ENCODE data around the gene GJD4.

DNA sequence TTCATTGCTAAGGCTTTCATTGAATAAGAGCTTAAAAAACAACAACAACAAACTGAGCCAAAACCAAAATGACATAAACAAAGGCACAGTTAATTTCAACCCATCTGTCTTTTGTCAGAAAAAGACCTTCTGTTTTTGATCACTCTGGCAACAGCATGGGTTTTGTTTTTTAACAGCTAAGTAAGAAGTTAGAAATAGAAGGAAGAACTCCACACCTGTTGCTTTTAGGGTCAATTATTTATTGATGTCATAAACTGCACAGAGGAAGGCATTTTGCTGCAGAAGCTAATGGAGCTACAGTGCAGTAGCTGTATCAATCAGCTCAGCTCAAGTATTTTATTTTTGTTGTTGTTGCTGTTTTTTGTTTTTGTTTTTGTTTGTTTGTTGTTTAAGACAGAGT, 16.3 kb upstream of the GJD4 start:
- TF ChIP-seq, protein P1, sequence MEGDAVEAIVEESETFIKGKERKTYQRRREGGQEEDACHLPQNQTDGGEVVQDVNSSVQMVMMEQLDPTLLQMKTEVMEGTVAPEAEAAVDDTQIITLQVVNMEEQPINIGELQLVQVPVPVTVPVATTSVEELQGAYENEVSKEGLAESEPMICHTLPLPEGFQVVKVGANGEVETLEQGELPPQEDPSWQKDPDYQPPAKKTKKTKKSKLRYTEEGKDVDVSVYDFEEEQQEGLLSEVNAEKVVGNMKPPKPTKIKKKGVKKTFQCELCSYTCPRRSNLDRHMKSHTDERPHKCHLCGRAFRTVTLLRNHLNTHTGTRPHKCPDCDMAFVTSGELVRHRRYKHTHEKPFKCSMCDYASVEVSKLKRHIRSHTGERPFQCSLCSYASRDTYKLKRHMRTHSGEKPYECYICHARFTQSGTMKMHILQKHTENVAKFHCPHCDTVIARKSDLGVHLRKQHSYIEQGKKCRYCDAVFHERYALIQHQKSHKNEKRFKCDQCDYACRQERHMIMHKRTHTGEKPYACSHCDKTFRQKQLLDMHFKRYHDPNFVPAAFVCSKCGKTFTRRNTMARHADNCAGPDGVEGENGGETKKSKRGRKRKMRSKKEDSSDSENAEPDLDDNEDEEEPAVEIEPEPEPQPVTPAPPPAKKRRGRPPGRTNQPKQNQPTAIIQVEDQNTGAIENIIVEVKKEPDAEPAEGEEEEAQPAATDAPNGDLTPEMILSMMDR (conservative IDR thresholded peaks at IDR 0.05; ENCODE audit: low read depth in 2 of 2) = no peak
- no peak for TF ChIP-seq CREB1 (CRISPR knock-in tag; IDR thresholded peaks at IDR 0.05; ENCODE audit: low read depth)
- no peak for TF ChIP-seq POLR2AphosphoS5 (IDR thresholded peaks at IDR 0.05; ENCODE audit: low read depth)
- TF ChIP-seq JUNB (IDR thresholded peaks at IDR 0.05; ENCODE audit: unreplicated experiment) = no peak
- TF ChIP-seq EZH2 (IDR thresholded peaks at IDR 0.05; ENCODE audit: low read depth, unreplicated experiment) = no peak
- TF ChIP-seq, protein P2, sequence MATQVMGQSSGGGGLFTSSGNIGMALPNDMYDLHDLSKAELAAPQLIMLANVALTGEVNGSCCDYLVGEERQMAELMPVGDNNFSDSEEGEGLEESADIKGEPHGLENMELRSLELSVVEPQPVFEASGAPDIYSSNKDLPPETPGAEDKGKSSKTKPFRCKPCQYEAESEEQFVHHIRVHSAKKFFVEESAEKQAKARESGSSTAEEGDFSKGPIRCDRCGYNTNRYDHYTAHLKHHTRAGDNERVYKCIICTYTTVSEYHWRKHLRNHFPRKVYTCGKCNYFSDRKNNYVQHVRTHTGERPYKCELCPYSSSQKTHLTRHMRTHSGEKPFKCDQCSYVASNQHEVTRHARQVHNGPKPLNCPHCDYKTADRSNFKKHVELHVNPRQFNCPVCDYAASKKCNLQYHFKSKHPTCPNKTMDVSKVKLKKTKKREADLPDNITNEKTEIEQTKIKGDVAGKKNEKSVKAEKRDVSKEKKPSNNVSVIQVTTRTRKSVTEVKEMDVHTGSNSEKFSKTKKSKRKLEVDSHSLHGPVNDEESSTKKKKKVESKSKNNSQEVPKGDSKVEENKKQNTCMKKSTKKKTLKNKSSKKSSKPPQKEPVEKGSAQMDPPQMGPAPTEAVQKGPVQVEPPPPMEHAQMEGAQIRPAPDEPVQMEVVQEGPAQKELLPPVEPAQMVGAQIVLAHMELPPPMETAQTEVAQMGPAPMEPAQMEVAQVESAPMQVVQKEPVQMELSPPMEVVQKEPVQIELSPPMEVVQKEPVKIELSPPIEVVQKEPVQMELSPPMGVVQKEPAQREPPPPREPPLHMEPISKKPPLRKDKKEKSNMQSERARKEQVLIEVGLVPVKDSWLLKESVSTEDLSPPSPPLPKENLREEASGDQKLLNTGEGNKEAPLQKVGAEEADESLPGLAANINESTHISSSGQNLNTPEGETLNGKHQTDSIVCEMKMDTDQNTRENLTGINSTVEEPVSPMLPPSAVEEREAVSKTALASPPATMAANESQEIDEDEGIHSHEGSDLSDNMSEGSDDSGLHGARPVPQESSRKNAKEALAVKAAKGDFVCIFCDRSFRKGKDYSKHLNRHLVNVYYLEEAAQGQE (IDR thresholded peaks at IDR 0.05; ENCODE audit: unreplicated experiment) = no peak
